Activated naive CD4-positive, alpha-beta T cell treated with anti-CD3 and anti-CD28 coated beads, Interleukin-2, amount 50 U/mL, for 72 hours (primary cell): Measurements from ENCODE around the gene ADAMTS12. TPM values are rescaled to one million over a fixed set of nuclear protein-coding genes. Genes with fewer than 3 reads are reported as not detected.

Experiments used
- total RNA-seq, 2 donors: library from RNA; stranded (reverse); gene quantifications; one replicate each; pipeline ENCODE4 v1.2.3, GENCODE V29; 2022

The ADAMTS12 gene
- total RNA-seq, 2 donors from 2014 or later: not detected

Other genes with a start within 250 kb of the ADAMTS12 start
- not detected for gene RXFP3, start 44.4 kb upstream of the ADAMTS12 start, total RNA-seq
- gene SLC45A2, start 92.7 kb upstream of the ADAMTS12 start, total RNA-seq: under 1 TPM in 1 of 2 donors, not detected in 1; 0.33 TPM
- 1 to 10 TPM; 4.0 to 5.2 TPM for gene AMACR, start 116.1 kb upstream of the ADAMTS12 start, total RNA-seq
- 1 to 10 TPM; 2.7 to 3.3 TPM for gene C1QTNF3, start 151.2 kb upstream of the ADAMTS12 start, total RNA-seq